Kidney epithelial cell (primary cell): ENCODE data around the gene NPR1. TPM values are rescaled to one million over a fixed set of nuclear protein-coding genes. Genes with fewer than 3 reads are reported as not detected.
"Not testable (repeated sequence)": the region's sequence is repeated elsewhere in the genome, so short reads cannot be mapped to it uniquely, and the experiment has no call there.

Experiments used
- DNase-seq: peaks from one replicate; pipeline ENCODE4 v3.0.0-alpha.2; 2010; ENCODE audit warnings: low read depth
- H3K27me3 ChIP-seq: 2 replicates; pipeline ENCODE4 v1.6.0; 2011; ENCODE audit warnings: low read length; ENCODE audit not compliant: control insufficient read depth, insufficient read depth
- H3K36me3 ChIP-seq: 2 replicates; pipeline ENCODE4 v1.5.1; 2011; ENCODE audit warnings: low read length; ENCODE audit not compliant: control insufficient read depth, insufficient read depth
- H3K4me3 ChIP-seq: 2 replicates; pipeline ENCODE4 v1.5.1; 2011; ENCODE audit warnings: low read depth, mild to moderate bottlenecking, control low read depth, low read length
- total RNA-seq: library from RNA; depleted of rRNA; stranded (reverse); fragments of >200 nt; gene quantifications from 2 replicates; pipeline ENCODE4 v1.2.3, GENCODE V29; 2015
- TF ChIP-seq, protein P1 (sequence below): IDR thresholded peaks from 2 replicates; pipeline ENCODE4 v1.5.1; 2011; ENCODE audit warnings: mild to moderate bottlenecking, moderate library complexity, low read length, control low read depth, inconsistent platforms; ENCODE audit not compliant: insufficient read depth, poor library complexity, severe bottlenecking

The NPR1 gene
- total RNA-seq, 1 donor from 2014 or later = 2.0 TPM

GRCh38 chr1:153639280-153639679 lies 39.2 kb upstream of the NPR1 start:
- TF ChIP-seq, protein P1, sequence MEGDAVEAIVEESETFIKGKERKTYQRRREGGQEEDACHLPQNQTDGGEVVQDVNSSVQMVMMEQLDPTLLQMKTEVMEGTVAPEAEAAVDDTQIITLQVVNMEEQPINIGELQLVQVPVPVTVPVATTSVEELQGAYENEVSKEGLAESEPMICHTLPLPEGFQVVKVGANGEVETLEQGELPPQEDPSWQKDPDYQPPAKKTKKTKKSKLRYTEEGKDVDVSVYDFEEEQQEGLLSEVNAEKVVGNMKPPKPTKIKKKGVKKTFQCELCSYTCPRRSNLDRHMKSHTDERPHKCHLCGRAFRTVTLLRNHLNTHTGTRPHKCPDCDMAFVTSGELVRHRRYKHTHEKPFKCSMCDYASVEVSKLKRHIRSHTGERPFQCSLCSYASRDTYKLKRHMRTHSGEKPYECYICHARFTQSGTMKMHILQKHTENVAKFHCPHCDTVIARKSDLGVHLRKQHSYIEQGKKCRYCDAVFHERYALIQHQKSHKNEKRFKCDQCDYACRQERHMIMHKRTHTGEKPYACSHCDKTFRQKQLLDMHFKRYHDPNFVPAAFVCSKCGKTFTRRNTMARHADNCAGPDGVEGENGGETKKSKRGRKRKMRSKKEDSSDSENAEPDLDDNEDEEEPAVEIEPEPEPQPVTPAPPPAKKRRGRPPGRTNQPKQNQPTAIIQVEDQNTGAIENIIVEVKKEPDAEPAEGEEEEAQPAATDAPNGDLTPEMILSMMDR = no peak
- H3K4me3 ChIP-seq = no peak overlapping the region
- no peak for DNase-seq
- H3K27me3 ChIP-seq = no peaks in the 10 kb centered on the region
- H3K36me3 ChIP-seq = peaks cover 6% of the 10 kb centered on the region

- H3K36me3 ChIP-seq, H3K4me3 ChIP-seq, DNase-seq, H3K27me3 ChIP-seq: not testable (repeated sequence)
Observed at GRCh38 chr1:153640213-153640612, 38.3 kb upstream of the NPR1 start.

DNA sequence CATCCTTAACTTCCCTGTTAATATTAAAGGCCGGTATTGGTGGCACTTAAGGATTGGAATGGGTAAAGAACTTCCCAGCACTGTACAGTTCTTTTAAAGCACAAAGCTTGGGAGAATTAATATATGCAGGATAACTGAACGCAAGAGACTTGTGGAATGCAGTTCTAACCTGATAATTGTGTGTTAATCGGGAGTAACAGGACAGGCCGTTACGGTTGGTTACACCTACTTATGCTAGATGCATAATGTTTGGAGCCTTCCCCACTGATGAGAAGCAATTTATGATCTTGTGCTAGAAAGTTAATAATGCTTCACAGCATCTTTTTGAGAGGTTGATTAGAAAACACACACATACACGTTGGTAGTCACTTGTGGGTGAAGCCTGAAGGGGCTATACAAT lies 37.6 kb upstream of the NPR1 start:
- Histone ChIP-seq H3K27me3 (no peaks in the 10 kb centered on the region), H3K4me3 (no peak overlapping the region), H3K36me3 (peaks cover 6% of the 10 kb centered on the region)
- no peak for DNase-seq
- TF ChIP-seq, protein P1 = no peak

GRCh38 chr1:153642161-153642560 lies 36.3 kb upstream of the NPR1 start:
- TF ChIP-seq, protein P1 = no peak
- DNase-seq = no peak
- Histone ChIP-seq H3K4me3 (no peak overlapping the region), H3K36me3 (peaks cover 2% of the 10 kb centered on the region), H3K27me3 (no peaks in the 10 kb centered on the region)

GRCh38 chr1:153643100-153643499 lies 35.4 kb upstream of the NPR1 start:
- Histone ChIP-seq H3K36me3 (peaks cover 2% of the 10 kb centered on the region), H3K4me3 (no peak overlapping the region), H3K27me3 (no peaks in the 10 kb centered on the region)
- DNase-seq = no peak
- TF ChIP-seq, protein P1 = no peak

GRCh38 chr1:153643816-153644215 lies 34.7 kb upstream of the NPR1 start:
- DNase-seq = no peak
- TF ChIP-seq, protein P1 = no peak
- peaks cover 2% of the 10 kb centered on the region for H3K36me3 ChIP-seq
- no peak overlapping the region for H3K4me3 ChIP-seq
- H3K27me3 ChIP-seq = no peaks in the 10 kb centered on the region
